Stimulated activated CD8-positive, alpha-beta memory T cell treated with anti-CD3 and anti-CD28 coated beads, Interleukin-4, amount 100 ng/mL, for 4 hours (primary cell): ENCODE measurements around the gene ZNF691.
"Not testable (repeated sequence)": the region's sequence is repeated elsewhere in the genome, so short reads cannot be mapped to it uniquely, and the experiment has no call there.

Source experiments
- DNase-seq, 2 donors: peaks; one replicate each; pipeline ENCODE4 v3.0.0-alpha.2; 2020; ENCODE audit warnings: low read depth in 2 of 2, low spot score in 1 of 2

Gene ZNF691

GRCh38 chr1:42853116-42853884 lies 6.9 kb downstream of the ZNF691 start:
- no peak for DNase-seq

- not testable (repeated sequence) for DNase-seq
Measured at GRCh38 chr1:42856554-42856953, 10.1 kb downstream of the ZNF691 start.

DNA sequence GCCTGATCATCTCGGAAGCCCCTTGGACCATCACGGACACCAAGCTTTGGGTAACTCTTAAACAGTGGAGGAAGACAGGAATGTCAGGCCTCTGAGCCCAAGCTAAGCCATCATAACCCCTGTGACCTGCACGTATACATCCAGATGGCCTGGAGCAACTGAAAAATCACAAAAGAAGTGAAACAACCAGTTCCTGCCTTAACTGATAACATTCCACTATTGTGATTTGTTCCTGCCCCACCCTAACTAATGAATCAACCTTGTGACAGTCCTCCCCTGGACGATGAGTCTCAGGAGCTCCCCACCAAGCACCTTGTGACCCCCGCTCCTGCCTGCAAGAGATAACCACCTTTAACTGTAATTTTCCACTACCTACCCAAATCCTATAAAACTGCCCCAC lies 13.0 kb downstream of the ZNF691 start:
- not testable (repeated sequence) for DNase-seq

- DNase-seq, result no peak
Measured at GRCh38 chr1:42860339-42861013, 14.1 kb downstream of the ZNF691 start.

DNA sequence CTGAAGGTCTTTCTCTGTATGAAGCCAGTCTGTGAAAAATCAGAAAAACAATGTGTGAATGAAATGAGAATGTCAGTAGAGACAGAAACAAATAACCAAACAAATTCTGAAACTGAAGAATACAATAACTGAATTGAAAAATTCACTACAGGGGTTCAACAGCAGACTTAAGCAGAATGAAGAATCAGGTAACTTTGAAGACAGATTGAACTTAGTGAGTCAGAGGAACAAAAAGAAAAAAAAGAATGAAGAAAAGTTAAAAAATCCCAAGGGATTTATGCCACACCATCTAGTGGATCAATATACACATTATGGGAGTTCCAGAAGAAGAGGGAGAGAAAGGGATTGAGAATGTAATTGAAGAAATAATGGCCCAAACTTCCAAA lies 14.6 kb downstream of the ZNF691 start:
- DNase-seq, result no peak

DNA sequence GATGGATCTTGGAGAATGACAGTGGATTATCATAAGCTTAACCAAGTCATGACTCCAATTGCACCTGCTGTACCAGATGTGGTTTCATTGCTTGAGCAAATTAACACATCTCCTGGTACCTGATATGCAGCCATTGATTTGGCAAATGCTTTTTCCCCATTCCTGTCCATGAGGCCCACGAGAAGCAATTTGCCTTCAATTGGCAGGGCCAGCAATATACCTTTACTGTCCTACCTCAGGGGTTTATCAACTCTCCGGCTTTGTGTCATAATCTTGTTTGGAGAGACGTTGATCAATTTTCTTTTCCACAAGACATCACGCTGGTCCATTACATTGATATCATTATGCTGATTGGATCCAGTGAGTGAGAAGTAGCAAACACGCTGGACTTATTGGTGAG lies 20.1 kb downstream of the ZNF691 start:
- DNase-seq, result no peak

- not testable (repeated sequence) for DNase-seq
Measured at GRCh38 chr1:42868466-42868865, 22.1 kb downstream of the ZNF691 start.

DNA sequence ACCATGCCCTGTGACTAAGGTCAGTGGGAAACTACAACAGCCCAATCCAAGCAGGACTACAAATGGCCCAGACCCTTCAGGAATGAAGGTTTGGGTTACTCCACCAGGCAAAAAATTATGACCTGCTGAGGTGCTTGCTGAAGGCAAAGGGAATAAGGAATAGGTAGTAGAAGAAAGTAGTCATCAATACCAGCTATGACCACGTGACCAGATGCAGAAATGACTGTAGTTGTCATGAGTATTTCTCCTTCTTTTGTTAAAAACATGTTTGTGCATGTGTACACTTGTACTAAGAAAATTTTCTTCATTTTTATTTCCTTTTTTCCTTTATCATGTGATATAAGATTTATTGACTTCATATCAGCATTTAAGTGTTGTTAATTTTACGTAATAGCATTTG lies 22.8 kb downstream of the ZNF691 start:
- DNase-seq, result not testable (repeated sequence)

DNA sequence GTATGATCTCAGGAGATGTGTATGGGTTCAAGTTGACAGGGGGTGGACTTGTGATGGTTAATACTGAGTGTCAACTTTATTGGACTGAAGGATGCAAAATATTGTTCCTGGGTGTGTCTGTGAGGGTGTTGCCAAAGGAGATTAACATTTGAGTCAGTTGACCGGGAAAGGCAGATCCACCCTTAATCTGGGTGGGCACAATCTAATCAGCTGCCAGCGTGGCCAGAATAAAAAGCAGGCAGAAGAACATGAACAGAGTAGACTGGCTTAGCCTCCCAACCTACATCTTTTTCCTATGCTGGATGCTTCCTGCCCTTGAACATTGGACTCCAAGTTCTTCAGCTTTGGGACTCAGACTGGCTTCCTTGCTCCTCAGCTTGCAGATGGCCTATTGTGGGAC lies 23.3 kb downstream of the ZNF691 start:
- DNase-seq, result not testable (repeated sequence)

DNA sequence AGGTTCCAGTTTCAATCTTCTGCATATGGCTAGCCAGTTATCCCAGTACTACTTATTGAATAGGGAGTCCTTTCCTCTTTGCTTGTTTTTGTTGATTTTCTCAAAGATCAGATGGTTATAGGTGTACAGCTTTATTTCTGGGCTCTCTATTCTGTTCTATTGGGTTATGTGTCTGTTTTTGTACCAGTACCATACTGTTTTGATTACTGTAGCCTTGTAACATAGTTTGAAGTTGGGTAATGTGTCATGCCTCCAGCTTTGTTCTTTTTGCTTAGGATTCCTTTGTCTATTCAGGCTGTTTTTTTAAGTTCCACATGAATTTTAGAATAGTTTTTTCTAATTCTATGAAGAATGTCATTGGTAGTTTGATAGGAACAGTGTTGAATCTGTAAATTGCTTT lies 26.7 kb downstream of the ZNF691 start:
- DNase-seq, result not testable (repeated sequence)

DNA sequence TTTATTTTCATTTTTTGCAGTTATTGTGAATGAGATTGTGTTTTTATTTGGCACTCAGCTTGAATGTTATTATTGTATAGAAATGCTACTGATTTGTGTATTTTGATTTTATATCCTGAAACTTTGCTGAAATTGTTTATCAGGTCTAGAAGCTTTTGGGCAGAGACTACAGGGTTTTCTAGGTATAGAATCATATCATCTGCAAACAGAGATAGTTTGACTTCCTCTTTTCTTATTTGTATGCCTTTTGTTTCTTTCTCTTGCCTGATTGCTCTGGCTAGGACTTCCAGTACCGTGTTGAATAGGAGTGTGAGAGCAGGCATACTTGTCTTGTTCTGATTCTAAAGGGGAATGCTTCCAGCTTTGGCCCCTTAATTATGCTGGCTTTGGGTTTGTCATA lies 27.3 kb downstream of the ZNF691 start:
- no peak for DNase-seq

- DNase-seq, result no peak
Measured at GRCh38 chr1:42876009-42876408, 29.6 kb downstream of the ZNF691 start.

DNA sequence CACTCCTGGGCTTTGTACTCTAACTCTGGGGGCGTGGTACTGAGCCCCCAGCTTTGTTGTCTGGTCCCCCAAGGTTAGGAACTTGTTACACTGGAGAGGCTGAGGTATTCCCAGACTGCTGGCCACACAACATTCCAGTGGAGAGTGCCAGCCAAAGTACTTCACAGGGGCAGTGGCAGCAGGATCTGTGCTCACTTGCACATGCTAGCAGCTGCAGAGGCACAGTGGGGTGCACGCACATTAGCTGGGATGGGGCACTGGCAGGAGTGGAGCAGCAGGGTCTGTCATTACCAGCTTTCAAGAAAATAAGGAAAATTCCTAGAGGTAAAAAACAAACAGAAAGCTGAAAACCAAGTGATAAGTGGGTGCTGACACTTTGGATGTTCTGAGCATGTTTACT lies 31.0 kb downstream of the ZNF691 start:
- DNase-seq, result no peak

DNA sequence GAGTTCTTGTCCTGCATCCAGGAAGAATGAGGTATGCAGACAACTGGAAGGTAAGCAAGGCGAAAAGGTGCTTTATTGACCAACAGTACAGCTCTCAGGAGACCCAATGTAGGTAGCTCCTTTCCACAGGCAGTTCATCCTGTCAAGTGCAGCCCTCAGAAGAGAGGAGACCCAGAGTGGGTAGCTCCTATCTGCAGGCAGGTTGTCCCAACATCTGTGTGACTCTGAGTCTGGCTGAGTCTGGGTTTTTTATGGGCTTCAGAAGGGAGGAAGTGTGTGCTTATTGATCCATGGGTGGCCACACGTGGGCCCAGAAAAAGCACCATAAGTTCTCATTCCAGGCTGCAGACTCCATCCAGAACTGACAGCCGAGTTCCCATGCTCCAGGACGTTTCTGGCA lies 34.0 kb downstream of the ZNF691 start:
- no peak for DNase-seq

DNA sequence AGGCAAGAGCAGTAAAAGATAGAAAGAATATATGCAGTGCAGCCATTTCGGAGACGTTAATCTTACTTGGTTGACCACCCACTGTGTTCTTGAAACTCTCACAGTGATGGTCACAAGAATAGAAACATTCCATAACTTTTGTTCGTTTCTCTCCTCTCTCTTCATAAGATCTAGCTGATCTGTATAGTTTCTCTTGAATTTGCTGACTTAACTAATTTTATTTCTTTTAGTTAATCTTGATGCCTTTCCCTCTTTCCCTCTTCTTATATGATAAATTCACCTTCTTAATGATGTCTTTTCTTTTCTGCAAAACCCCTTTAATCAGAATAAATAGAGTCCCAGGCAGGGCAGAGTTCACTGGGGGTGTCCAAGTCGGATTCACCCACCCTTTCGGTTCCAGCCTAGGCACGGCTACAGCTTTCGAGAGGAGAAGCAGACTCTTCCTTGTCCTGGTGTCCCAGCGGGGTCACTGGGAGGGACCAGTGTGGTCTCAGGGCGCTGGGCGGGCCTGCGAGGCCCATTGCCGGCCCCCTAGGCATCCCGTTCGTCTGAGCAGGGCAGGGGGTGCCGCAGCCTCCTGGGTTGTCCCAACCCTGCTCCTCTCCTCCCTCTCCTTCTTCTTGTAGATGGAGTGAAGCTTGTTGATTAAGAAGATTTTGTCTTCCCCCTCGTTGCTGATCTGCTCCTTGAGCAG lies 39.8 kb downstream of the ZNF691 start:
- DNase-seq, result no peak

DNA sequence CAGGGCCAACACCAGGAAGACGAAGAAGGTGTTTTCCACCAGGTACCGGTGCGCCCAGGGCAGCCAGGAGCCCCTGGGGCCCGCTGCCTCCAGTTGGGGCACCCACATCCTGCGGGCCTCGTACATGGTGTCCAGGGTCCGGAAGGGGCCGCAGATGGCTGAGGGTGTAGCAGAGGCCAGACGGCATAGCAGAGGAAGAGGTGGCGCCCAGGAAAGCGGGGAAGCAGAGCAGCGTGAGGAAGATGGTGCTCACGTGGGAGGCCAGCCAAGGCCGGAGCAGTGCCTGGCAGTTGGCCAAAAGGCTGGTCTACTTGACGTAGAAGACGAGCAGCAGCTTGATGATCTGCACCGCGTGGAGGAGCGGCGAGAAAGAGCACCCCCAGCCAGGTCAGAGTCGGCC lies 40.4 kb downstream of the ZNF691 start:
- DNase-seq, result no peak

DNA sequence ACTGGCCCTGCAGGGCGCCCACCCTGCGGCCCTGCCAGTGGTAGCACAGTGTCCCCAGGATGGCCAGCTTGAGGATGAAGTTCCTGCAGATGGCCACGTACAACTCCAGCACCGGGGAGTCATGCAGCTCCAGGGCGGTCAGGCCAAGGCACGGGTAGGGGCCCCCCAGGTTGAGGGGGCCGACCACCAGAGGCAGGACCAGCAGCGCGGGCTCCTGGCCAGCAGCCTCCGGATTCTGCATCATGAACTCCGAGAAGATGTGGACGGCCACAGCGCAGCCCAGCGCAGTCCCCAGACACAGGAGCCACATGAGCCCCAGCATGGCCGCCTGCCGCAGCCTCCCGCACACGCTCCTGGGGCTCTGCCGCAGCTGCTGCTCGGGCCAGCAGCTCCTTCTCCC lies 41.0 kb downstream of the ZNF691 start:
- no peak for DNase-seq

- DNase-seq, result no peak
Measured at GRCh38 chr1:42888013-42888633, 41.7 kb downstream of the ZNF691 start.

GRCh38 chr1:42889264-42889663 lies 42.9 kb downstream of the ZNF691 start:
- no peak for DNase-seq

- DNase-seq, result no peak
Measured at GRCh38 chr1:42891465-42892138, 45.2 kb downstream of the ZNF691 start.

DNA sequence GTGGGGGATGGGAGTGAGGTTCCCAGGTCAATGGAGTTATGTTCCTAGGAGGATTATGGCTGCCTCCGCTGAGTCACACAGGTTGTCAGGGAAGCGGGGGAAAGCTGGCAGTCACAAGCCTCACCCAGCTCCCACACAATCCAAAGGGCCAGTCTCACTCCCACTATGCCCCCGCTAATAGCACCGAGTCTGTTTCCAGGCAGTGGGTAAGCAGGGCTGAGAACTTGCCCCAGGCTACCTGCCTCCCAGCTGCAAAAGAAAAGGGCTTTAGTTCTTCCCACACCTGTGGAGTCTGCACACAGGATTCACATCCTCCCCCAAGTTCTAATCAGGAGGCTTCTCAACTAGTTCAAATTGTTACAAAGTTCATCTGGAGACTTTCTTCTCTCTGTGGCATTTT lies 53.5 kb downstream of the ZNF691 start:
- DNase-seq, result not testable (repeated sequence)
